HG03159 (cell line): ENCODE results near the gene LRTM2.
"Not testable (repeated sequence)": the region's sequence is repeated elsewhere in the genome, so short reads cannot be mapped to it uniquely, and the experiment has no call there.

Source experiments
- ATAC-seq: cut with Tn5 transposase; IDR thresholded peaks from one replicate; pipeline ENCODE4 v1.9.1; 2021; ENCODE audit warnings: mild to moderate bottlenecking, moderate library complexity; ENCODE audit not compliant: unreplicated experiment

Gene LRTM2

DNA sequence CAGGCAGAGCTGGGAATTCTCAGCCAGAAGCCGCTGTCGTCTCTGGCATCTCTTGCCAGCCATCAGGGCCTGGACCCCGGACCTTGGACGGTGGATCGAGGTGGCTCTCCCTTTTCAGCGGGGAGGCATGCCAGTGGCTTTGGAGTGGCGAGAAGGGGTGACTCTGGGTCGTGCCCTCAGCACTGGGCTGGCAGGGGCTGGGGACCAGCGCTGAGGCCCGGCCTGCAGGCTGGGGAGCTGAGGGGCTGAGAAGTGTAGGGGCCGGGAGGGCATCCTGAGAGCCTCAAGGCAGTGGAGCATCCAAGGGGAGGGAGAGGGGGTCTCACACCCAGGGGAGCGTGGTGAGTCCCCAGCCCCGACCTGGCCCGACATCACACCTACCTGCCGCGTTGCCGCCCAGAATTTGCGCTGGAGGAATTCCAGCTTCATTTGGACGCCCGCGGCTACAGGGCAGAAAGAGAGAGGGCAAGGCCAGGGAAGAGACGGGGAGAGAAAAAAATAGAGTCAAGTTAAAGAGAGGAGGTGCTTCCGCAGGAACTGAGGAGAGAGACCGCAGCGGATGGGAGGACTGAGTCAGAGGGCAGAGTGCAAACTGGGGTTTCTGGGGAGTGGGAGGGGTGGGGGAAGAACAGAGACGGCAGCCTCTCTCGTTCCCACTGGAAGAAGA, 9.0 kb upstream of the LRTM2 start:
- no peak for ATAC-seq

- no peak for ATAC-seq
These were observed 8.4 kb upstream of the LRTM2 start for GRCh38 chr12:1811948-1812291.

DNA sequence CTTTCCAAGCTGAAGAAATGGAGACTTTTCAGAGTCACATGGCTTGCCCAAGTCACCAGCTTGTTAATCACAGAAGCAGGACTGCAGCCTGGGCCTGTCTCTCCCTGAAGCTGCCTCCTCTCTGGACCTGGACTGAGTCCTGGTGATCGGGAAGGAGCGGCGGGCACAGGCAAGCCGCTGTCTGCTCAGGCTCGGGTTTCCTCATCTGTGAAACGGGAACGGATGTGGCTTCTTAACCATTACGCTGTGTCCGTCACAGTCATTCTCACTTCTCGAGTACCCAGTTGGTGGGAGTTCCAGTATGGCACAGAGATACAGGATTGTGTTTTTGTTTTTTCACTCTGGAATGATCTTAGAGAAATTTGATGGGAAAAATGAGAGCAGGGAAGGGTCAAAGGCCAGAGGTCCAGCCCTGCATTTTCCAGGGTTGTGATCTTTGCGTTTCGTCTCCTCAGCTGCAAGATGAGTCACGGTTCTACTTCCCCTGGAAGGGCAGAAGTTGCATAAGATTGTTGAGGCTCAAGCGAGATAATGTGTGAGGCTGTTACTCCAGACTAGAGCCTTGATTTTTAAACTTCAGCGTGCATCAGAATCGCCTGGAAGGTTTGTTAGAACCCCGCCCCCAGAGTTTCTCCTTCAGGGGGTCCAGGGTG, 7.6 kb upstream of the LRTM2 start:
- ATAC-seq = no peak

DNA sequence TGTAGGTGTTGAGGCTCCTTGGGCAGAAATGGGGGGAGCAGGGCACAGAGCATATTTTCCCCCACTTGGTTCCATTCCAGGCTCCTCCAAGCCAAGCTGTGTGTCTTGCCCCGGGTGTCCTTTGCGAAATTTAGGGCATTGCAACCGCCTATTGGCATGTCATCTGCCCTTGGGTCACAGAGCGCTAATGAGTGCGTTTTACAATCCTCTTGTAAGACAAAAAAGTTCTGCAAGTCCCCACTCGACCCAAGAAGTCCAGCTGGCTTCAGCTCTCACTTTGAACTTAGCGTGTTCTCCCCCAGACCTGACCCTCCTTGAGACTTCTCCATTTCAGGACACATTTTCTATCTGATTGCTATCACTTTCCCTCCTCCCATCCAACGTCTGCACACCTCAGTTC, 6.1 kb upstream of the LRTM2 start:
- ATAC-seq = no peak

DNA sequence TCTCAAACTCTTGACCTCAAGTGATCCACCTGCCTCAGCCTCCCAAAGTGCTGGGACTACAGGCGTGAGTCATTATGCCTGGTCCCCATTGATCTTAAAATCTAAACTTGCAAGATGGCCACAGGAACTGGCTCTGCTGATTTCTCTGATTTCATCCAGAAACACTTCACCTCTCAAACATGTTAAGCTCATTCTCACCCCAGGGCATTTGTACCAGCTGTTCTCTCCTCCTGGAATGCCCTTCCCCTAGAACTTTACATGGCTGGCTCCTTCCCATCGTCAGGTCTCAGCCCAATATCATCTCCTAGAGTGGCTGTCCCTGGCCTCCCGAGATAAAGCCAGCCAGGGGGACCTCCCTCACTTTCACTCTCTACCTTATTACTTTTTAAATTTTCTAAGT, 5.3 kb upstream of the LRTM2 start:
- ATAC-seq = no peak

DNA sequence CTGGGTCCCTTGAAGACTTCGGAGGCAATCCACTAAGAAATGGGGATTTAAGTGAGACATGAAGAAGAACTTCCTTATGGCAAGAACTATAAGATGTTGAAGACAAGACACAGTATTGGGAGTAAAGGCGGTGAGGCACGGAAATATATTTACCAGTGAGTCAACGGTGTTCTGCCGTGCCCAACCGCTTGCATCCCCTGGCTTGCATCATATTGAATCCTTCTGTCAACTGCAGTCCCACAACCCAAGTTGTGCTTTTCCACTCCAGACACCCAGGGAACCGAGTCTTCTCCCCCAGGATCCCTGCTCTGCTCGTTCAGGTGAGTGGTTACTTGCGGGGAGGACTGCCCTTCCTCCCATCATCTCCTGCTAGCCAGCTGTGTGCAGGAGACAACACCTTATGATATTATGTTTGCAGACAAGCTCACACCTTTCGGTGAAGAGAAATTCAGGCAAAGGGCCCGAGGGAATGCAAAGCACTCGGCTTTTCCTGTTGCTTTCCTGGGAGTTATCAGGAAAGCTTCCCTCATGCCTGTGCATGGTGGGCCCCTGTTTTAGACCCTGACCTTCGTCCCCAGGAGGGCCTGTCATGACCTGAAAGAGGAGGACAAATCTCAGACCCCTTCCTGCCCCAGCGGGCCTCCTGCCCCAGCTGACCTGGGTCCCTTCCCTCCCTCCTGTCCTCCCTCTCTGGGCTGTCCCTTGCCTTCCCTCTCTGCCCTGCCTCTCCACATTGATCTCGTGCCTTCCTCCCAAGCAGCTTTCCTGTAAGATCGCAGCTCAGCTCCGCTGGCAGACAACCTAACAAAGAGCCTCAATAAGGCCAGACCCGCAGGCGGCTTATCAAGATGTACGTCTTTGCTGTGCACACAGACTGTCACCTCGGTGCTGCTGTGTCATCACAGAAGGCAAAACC, 4.3 kb upstream of the LRTM2 start:
- ATAC-seq = no peak

- no peak for ATAC-seq
These were observed 3.5 kb upstream of the LRTM2 start for GRCh38 chr12:1816730-1817348.

DNA sequence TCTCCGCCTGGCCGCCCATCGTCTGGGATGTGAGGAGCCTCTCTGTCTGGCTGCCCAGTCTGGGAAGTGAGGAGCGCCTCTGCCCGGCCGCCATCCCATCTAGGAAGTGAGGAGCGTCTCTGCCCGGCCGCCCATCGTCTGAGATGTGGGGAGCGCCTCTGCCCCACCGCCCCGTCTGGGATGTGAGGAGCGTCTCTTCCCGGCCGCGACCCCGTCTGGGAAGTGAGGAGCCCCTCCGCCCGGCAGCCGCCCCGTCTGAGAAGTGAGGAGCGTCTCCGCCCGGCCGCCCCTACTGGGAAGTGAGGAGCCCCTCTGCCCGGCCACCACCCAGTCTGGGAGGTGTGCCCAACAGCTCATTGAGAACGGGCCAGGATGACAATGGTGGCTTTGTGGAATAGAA, 2.4 kb upstream of the LRTM2 start:
- not testable (repeated sequence) for ATAC-seq

DNA sequence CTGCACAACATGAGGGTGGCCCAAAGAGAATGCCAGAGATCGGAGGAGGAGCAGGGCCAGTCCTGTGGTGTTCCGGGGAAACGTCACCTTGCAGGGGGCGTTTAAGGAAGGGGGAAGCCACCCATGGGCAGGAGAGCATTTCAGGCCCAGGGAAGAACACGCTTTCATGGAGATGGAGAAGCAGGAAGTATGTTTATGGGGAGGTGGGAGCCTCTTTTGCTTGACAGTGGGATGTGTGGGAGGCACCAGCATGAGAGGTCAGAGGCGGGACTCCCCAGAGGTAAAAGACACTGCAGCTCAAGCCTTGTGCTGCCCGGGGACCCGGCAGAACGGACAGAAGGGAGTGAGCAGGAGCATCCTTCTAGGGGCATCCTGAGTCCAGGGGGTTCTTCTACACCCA, 1.3 kb upstream of the LRTM2 start:
- no peak for ATAC-seq

DNA sequence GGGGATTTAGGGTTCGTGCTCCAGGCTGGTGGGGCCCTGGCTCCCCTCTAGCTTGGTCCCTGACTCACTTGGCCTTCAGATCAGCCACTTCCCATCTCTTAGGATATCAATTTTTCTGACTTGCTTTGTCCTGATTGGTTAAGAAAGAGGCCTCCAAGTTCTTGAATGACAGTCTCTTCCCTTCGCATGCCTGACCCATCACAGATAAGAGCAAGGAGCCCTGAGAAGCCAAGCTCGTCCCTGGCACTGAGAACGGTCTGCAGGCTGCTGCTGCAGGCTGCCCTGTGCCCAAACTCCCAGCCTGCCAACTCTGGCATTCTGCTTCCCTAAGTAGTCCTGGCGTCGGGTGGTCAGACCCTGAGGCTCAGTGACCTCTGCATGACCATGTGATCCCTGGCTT, 794 bp upstream of the LRTM2 start:
- no peak for ATAC-seq

- no peak for ATAC-seq
These were observed 529 bp downstream of the LRTM2 start for GRCh38 chr12:1820896-1821291.

- ATAC-seq = no peak
These were observed 1.4 kb downstream of the LRTM2 start for GRCh38 chr12:1821805-1822204.

DNA sequence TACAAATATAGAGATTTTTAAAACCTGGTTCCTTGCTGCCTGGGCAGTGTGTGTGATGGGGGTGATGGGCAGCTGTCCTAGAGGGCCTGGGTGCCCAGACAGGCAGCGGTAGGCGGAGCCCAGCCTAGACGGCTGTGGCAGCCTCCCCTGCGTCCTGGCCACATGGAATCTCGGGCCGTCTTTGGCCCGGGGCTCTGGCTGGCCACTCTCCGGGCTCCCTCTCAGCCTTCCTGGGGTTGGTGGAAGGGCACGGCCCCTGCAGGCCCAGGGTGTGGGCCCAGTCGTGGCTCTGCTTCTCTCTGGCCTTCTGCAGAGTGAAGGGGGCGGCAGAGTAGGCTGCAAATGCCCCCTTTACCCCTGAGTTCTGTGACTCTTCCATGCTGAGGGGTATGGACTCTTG, 2.3 kb downstream of the LRTM2 start:
- ATAC-seq = no peak

- no peak for ATAC-seq
These were observed 2.9 kb downstream of the LRTM2 start for GRCh38 chr12:1823237-1823636.

GRCh38 chr12:1825382-1826102, 5.2 kb downstream of the LRTM2 start:
- no peak for ATAC-seq

DNA sequence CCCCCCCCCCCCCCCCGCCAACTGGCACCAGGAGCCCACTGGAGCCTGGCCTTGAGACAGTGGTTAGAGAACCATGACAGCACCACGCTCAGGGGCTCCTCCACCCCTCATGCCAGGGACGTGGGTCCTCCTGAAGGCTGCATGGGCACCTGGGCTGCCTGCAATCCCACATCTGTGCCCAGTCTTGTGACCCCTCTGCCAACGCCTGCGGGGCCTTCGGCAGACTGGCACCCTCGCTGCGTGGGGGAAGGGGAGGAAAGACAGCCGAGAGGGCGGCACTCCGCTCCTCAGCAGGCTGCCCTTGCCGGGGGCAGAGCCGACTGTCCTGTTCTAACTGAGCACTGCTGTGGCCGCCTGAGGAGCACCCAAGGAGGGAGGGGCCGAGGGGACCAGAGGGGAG, 6.0 kb downstream of the LRTM2 start:
- no peak for ATAC-seq

GRCh38 chr12:1826867-1827705, 6.7 kb downstream of the LRTM2 start:
- no peak for ATAC-seq

- ATAC-seq = no peak
These were observed 7.8 kb downstream of the LRTM2 start for GRCh38 chr12:1827826-1828805.

DNA sequence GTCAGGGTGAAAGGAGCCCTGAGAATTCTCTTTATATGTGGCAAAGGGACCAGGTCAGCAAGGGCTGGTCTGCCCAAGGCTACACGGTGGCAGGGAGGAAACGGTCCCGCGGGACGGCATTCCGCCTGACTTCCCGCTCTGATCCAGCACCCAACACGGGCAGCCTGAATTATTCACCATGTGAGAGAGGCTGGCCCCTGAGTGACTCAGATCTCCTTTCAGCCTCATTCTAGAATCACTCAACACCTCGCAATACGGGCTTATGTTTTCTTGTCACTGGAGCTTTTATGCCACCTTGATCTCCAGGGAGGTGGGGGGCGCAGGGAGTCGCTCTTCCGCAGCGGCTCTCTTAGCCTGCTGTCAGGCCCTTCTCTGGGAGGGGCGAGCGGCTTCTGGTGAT, 8.5 kb downstream of the LRTM2 start:
- no peak for ATAC-seq
